HCT116 (cell line): ENCODE results near the gene UBE2G2. TPM values are rescaled to one million over a fixed set of nuclear protein-coding genes. Genes with fewer than 3 reads are reported as not detected.

Experiments
- ATAC-seq: fragments of 200-7000 bp; cut with Tn5 transposase; 2 replicates; pipeline ENCODE4 v1.9.1; 2020; ENCODE audit warnings: mild to moderate bottlenecking, moderate library complexity
- BruUV-seq: library from RNA; stranded (reverse); fragments of 400-500 nt; replicated peaks from 2 replicates; lab custom pipeline; 2021; lab: Mats Ljungman, UMichigan
- CTCF ChIA-PET: fragments of 300-600 bp; sonication (Branson Sonifier 250); formaldehyde crosslinking; loops from one replicate; lab custom pipeline; 2021; ENCODE audit warnings: antibody characterized with exemption; lab: Charles Lee
- POLR2A ChIA-PET: fragments of 300-600, 350-600 bp; sonication (Branson Sonifier 250); formaldehyde crosslinking; loops from one replicate; lab custom pipeline; 2021; ENCODE audit warnings: antibody characterized with exemption; lab: Charles Lee
- RAD21 ChIA-PET, 2 experiments: fragments of 300-600 bp; sonication (Branson Sonifier 250); formaldehyde crosslinking; loops; one replicate each; lab custom pipeline; 2023; ENCODE audit warnings: low total read pairs in 2 of 2; ENCODE audit not compliant: uncharacterized antibody in 2 of 2, unreplicated experiment in 2 of 2, low non-redundant PET in 1 of 2; lab: Charles Lee
- DNase-seq: peaks from one replicate; pipeline ENCODE4 v3.0.0-alpha.2; 2010; ENCODE audit warnings: low read depth, low spot score
- H2AFZ ChIP-seq: fragments of 200-600 bp; shearing (Covaris generic), sonication (generic); 2 replicates; pipeline ENCODE4 v1.6.1; 2017; ENCODE audit warnings: low read depth, mixed run types, mixed read lengths, antibody characterized with exemption, low read length; ENCODE audit not compliant: poor library complexity, severe bottlenecking
- H3K27ac ChIP-seq: 2 replicates; pipeline ENCODE4 v1.5.1; 2012; ENCODE audit warnings: low read depth, low read length
- H3K27me3 ChIP-seq: fragments of 200-600 bp; sonication (generic); 2 replicates; pipeline ENCODE4 v1.6.1; 2016; ENCODE audit warnings: mixed run types, low read length, mixed read lengths; ENCODE audit not compliant: insufficient read depth
- H3K36me3 ChIP-seq, 2 experiments: fragments of 200-500 bp in 1 of 2; fragments of 200-600 bp in 1 of 2; sonication (Bioruptor generic) in 1 of 2; sonication (generic) in 1 of 2; 2 replicates each; pipeline versions ENCODE4 v1.5.1 to v1.6.1; 2014 to 2016; ENCODE audit warnings: low read length in 2 of 2, inconsistent platforms in 1 of 2, mixed read lengths in 1 of 2, mixed run types in 1 of 2; ENCODE audit not compliant: insufficient read depth in 2 of 2, control insufficient read depth in 1 of 2
- H3K4me1 ChIP-seq, 2 experiments: fragments of 200-600 bp in 1 of 2; sonication (generic) in 1 of 2; 2 replicates each; pipeline versions ENCODE4 v1.5.1 to v1.6.1; 2012 to 2017; ENCODE audit warnings: low read length in 2 of 2, inconsistent platforms in 1 of 2, mild to moderate bottlenecking in 1 of 2, mixed read lengths in 1 of 2, mixed run types in 1 of 2, moderate library complexity in 1 of 2; ENCODE audit not compliant: insufficient read depth in 2 of 2, control insufficient read depth in 1 of 2
- H3K4me2 ChIP-seq: fragments of 200-600 bp; sonication (generic); 2 replicates; pipeline ENCODE4 v1.6.1; 2017; ENCODE audit warnings: mixed run types, low read length, mixed read lengths
- H3K4me3 ChIP-seq, 2 experiments: fragments of 200-600 bp in 1 of 2; sonication (generic) in 1 of 2; replicated peaks in 1 of 2; 2 replicates each; pipeline ENCODE4 v1.5.1; 2011 to 2016; ENCODE audit warnings: low read length in 2 of 2, control low read depth in 1 of 2, low read depth in 1 of 2, mild to moderate bottlenecking in 1 of 2, mixed read lengths in 1 of 2, mixed run types in 1 of 2
- H3K79me2 ChIP-seq: fragments of 200-600 bp; sonication (generic); 2 replicates; pipeline ENCODE4 v1.6.1; 2017; ENCODE audit warnings: mild to moderate bottlenecking, mixed run types, low read length, moderate library complexity, mixed read lengths; ENCODE audit not compliant: insufficient read depth
- H3K9ac ChIP-seq: fragments of 200-600 bp; sonication (generic); 2 replicates; pipeline ENCODE4 v1.6.1; 2016; ENCODE audit warnings: low read length, mixed read lengths
- H3K9me2 ChIP-seq: fragments of 200-600 bp; sonication (generic), shearing (Covaris generic); 2 replicates; pipeline ENCODE4 v1.6.1; 2017; ENCODE audit warnings: mixed run types, mild to moderate bottlenecking, moderate library complexity; ENCODE audit not compliant: insufficient read depth
- H3K9me3 ChIP-seq, 2 experiments: fragments of 200-500 bp in 1 of 2; fragments of 200-600 bp in 1 of 2; sonication (Bioruptor generic) in 1 of 2; sonication (generic) in 1 of 2; 2 replicates each; pipeline ENCODE4 v1.6.1; 2014 to 2017; ENCODE audit warnings: low read length in 2 of 2, mixed read lengths in 2 of 2, inconsistent platforms in 1 of 2, low read depth in 1 of 2, mild to moderate bottlenecking in 1 of 2, mixed run types in 1 of 2, moderate library complexity in 1 of 2; ENCODE audit not compliant: control insufficient read depth in 1 of 2, insufficient read depth in 1 of 2
- H4K20me1 ChIP-seq: fragments of 200-600 bp; sonication (generic), shearing (Covaris generic); 2 replicates; pipeline ENCODE4 v1.6.1; 2017; ENCODE audit warnings: mixed run types, mild to moderate bottlenecking, moderate library complexity; ENCODE audit not compliant: insufficient read depth
- CBX3 ChIP-seq: IDR thresholded peaks from 2 replicates; pipeline ENCODE4 v1.6.1; 2012; ENCODE audit warnings: low read depth
- CEBPB ChIP-seq: IDR thresholded peaks from 2 replicates; pipeline ENCODE4 v1.6.1; 2012; ENCODE audit warnings: low read depth
- EGR1 ChIP-seq: IDR thresholded peaks from 2 replicates; pipeline ENCODE4 v1.6.1; 2012; ENCODE audit warnings: low read depth
- ELF1 ChIP-seq: IDR thresholded peaks from 2 replicates; pipeline ENCODE4 v1.6.1; 2012; ENCODE audit warnings: low read depth, borderline replicate concordance
- EZH2 ChIP-seq: fragments of 200-600 bp; sonication (generic); IDR thresholded peaks from 2 replicates; pipeline ENCODE4 v1.6.1; 2017; ENCODE audit warnings: antibody characterized with exemption, mixed run types
- EZH2phosphoT487 ChIP-seq: fragments of 200-600 bp; IDR thresholded peaks from 2 replicates; pipeline ENCODE4 v1.6.1; 2018; ENCODE audit warnings: antibody characterized with exemption, borderline replicate concordance
- JUND ChIP-seq: IDR thresholded peaks from 2 replicates; pipeline ENCODE4 v1.6.1; 2012
- SP1 ChIP-seq: IDR thresholded peaks from 2 replicates; pipeline ENCODE4 v1.6.1; 2012; ENCODE audit warnings: low read depth
- TCF7L2 ChIP-seq: IDR thresholded peaks from 2 replicates; pipeline ENCODE4 v1.7.0; 2011; ENCODE audit warnings: borderline replicate concordance, inconsistent platforms; ENCODE audit not compliant: insufficient read depth, insufficient read length; ENCODE audit errors: extremely low read depth
- ZFX ChIP-seq: fragments of 450-650 bp; IDR thresholded peaks from 2 replicates; pipeline ENCODE4 v1.6.1; 2017
- ZNF274 ChIP-seq: fragments of 200-500 bp; sonication (Bioruptor generic); IDR thresholded peaks from 2 replicates; pipeline ENCODE4 v1.6.1; 2014; ENCODE audit warnings: mild to moderate bottlenecking, low read depth, low read length, inconsistent platforms
- intact Hi-C: fragments of 100-400 bp; cut with micrococcal nuclease; formaldehyde crosslinking; loops from 2 replicates; pipeline ENCODE4 v1.10.0; 2022
- total RNA-seq: library from RNA; stranded (reverse); gene quantifications from one replicate; pipeline ENCODE4 v1.2.1, GENCODE V29; 2021; ENCODE audit not compliant: unreplicated experiment
- TF ChIP-seq, protein P1 (sequence below): IDR thresholded peaks from 2 replicates; pipeline ENCODE4 v1.6.1; 2012; ENCODE audit warnings: low read depth

UBE2G2 gene
- total RNA-seq, 1 experiment from 2014 or later, result 86.5 TPM

DNA sequence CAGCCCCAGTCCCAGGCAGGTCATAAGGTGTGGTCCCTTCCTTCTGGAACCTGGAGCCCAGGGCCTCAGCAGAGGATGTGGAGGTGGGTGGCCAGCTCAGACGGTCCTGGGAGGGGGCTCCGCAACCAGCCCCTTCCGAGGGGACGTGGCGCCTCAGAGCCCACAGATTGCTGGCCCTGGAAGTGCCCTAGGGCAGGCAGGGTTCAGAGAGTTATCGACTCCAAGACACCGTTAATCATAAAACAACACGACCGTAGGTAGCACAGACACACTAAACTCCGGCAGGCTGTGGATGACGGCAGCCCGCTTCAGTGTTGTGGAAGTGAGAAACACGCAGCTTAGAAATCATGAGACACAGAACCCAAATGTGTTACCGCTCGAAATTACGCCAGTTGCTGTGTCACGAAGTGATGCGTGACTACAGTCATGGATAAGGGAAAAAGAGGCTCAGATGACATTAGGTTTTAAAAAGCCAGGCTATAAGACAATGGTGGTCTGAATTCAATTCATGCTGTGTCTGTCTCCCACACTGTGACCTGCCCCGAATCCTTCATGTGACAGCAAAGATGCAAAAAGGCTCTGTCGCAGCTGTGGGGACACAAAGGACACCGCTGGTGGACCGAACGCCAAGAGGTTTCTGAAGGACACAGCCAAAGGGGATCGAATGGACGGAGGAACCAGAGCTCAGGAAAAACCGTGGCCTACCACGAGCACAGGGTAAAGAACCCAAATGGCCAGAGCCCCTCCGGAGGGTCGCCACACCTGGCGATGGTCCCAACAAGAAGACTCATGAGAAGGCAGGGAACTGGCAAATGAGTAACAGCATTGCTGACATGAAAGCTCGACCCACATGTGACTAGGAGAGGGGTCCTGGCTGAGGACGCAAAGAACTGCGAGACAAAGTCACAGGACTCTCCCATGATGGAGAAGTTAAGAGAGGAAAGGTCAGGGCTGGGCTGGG is 17.9 kb upstream of the UBE2G2 start:
- Histone ChIP-seq H2AFZ (no peak overlapping the region), H3K4me1 (peaks cover 2 to 6% of the 10 kb centered on the region in 2 experiments; a peak in 2 of 4 replicates), H3K9me2 (no peaks in the 10 kb centered on the region), H3K9ac (no peak overlapping the region), H3K4me2 (no peak overlapping the region), H3K27ac (no peak overlapping the region), H4K20me1 (no peaks in the 10 kb centered on the region), H3K79me2 (0 out of 2 replicates have a peak, but pooled peaks cover 7% of the 10 kb centered on the region), H3K36me3 (no peaks in the 10 kb centered on the region), H3K27me3 (no peaks in the 10 kb centered on the region), H3K4me3 (no peak overlapping the region), H3K9me3 (peaks cover 12 to 20% of the 10 kb centered on the region in 2 experiments; a peak in 3 of 4 replicates)
- TF ChIP-seq TCF7L2 (no peak), EGR1 (no peak), CBX3 (no peak), JUND (no peak), ELF1 (no peak), CEBPB (no peak), ZFX (no peak), SP1 (no peak), EZH2 (no peak), EZH2phosphoT487 (no peak), ZNF274 (no peak)
- TF ChIP-seq, protein P1, sequence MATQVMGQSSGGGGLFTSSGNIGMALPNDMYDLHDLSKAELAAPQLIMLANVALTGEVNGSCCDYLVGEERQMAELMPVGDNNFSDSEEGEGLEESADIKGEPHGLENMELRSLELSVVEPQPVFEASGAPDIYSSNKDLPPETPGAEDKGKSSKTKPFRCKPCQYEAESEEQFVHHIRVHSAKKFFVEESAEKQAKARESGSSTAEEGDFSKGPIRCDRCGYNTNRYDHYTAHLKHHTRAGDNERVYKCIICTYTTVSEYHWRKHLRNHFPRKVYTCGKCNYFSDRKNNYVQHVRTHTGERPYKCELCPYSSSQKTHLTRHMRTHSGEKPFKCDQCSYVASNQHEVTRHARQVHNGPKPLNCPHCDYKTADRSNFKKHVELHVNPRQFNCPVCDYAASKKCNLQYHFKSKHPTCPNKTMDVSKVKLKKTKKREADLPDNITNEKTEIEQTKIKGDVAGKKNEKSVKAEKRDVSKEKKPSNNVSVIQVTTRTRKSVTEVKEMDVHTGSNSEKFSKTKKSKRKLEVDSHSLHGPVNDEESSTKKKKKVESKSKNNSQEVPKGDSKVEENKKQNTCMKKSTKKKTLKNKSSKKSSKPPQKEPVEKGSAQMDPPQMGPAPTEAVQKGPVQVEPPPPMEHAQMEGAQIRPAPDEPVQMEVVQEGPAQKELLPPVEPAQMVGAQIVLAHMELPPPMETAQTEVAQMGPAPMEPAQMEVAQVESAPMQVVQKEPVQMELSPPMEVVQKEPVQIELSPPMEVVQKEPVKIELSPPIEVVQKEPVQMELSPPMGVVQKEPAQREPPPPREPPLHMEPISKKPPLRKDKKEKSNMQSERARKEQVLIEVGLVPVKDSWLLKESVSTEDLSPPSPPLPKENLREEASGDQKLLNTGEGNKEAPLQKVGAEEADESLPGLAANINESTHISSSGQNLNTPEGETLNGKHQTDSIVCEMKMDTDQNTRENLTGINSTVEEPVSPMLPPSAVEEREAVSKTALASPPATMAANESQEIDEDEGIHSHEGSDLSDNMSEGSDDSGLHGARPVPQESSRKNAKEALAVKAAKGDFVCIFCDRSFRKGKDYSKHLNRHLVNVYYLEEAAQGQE, result no peak
- no peak for DNase-seq
- RAD21 ChIA-PET, result no interaction called here
- BruUV-seq, result no TSS peak
- CTCF ChIA-PET, result no interaction called here
- intact Hi-C loops, result no loop called here
- no peak for ATAC-seq
- POLR2A ChIA-PET, result no interaction called here
